Lung microvascular endothelial cell (primary cell): ENCODE results near the gene DTX3. TPM values are rescaled to one million over a fixed set of nuclear protein-coding genes. Genes with fewer than 3 reads are reported as not detected.
"Not testable (repeated sequence)": the region's sequence is repeated elsewhere in the genome, so short reads cannot be mapped to it uniquely, and the experiment has no call there.

Experiments used
- DNase-seq, 2 donors: peaks; one replicate each; pipeline versions ENCODE4 v3.0.0 to v3.0.0-alpha.2; 2010; ENCODE audit warnings: low read depth in 2 of 2
- total RNA-seq: library from RNA; depleted of rRNA; stranded (reverse); fragments of >200 nt; gene quantifications from 2 replicates; pipeline ENCODE4 v1.2.1, GENCODE V29; 2014

The DTX3 gene
- total RNA-seq, 1 donor from 2014 or later = 4.2 TPM

GRCh38 chr12:57606821-57607220, 2.2 kb downstream of the DTX3 start:
- DNase-seq = no peak

GRCh38 chr12:57607958-57608663, 3.5 kb downstream of the DTX3 start:
- no peak for DNase-seq

- no peak for DNase-seq
Measured at GRCh38 chr12:57609101-57609780, 4.6 kb downstream of the DTX3 start.

GRCh38 chr12:57609781-57610553, 5.3 kb downstream of the DTX3 start:
- no peak for DNase-seq

- DNase-seq = no peak
Measured at GRCh38 chr12:57610554-57611107, 6.0 kb downstream of the DTX3 start.

- peak in 1 of 2 donors; percentile 30 for DNase-seq
Measured at GRCh38 chr12:57611108-57611826, 6.6 kb downstream of the DTX3 start, which contains the start of gene ARHGEF25. Gene ARHGEF25 (plus strand): TSS chr12:57611435. CDS start chr12:57611895, 460 bp downstream.

- DNase-seq = no peak
Measured at GRCh38 chr12:57611827-57612710, 7.4 kb downstream of the DTX3 start.

- no peak for DNase-seq
Measured at GRCh38 chr12:57612711-57613426, 8.2 kb downstream of the DTX3 start.

GRCh38 chr12:57613427-57614109, 8.9 kb downstream of the DTX3 start:
- DNase-seq = no peak

- no peak for DNase-seq
Measured at GRCh38 chr12:57614178-57614947, 9.7 kb downstream of the DTX3 start.

GRCh38 chr12:57614948-57615500, 10.4 kb downstream of the DTX3 start:
- DNase-seq = no peak

GRCh38 chr12:57615637-57616036, 11.0 kb downstream of the DTX3 start:
- DNase-seq = no peak

GRCh38 chr12:57616383-57617101, 11.9 kb downstream of the DTX3 start:
- DNase-seq = no peak

GRCh38 chr12:57617942-57618341, 13.3 kb downstream of the DTX3 start:
- no peak for DNase-seq

- DNase-seq = not testable (repeated sequence)
Measured at GRCh38 chr12:57618431-57618830, 13.8 kb downstream of the DTX3 start.

- no peak for DNase-seq
Measured at GRCh38 chr12:57618966-57619433, 14.4 kb downstream of the DTX3 start.
